GM12878 (cell line): ENCODE data around the gene PLCB4. TPM values are rescaled to one million over a fixed set of nuclear protein-coding genes. Genes with fewer than 3 reads are reported as not detected.
A peak's percentile ranks its signal among the peaks of the same experiment; 100 is the strongest.

Experiments used
- ATAC-seq: fragments of 200-7000 bp; cut with Tn5 transposase; 3 replicates; pipeline ENCODE4 v1.9.1; 2020; ENCODE audit warnings: mild to moderate bottlenecking, moderate library complexity
- BruUV-seq: library from RNA; stranded (reverse); fragments of 400-500 nt; replicated peaks from 2 replicates; lab custom pipeline; 2021; lab: Mats Ljungman, UMichigan
- CTCF ChIA-PET: fragments of 300-600 bp; sonication (Branson Sonifier 250); formaldehyde crosslinking; extraction: SDS; loops from one replicate; lab custom pipeline; 2021; ENCODE audit warnings: inconsistent platforms; lab: Yijun Ruan, JAX
- POLR2A ChIA-PET: fragments of 350-600 bp; formaldehyde crosslinking; extraction: SDS; loops from one replicate; lab custom pipeline; 2021; ENCODE audit warnings: inconsistent platforms; lab: Charles Lee
- RAD21 ChIA-PET: fragments of 300-600 bp; sonication (Branson Sonifier 250); formaldehyde crosslinking; loops from one replicate; lab custom pipeline; 2023; ENCODE audit warnings: antibody characterized with exemption; ENCODE audit not compliant: unreplicated experiment; lab: Charles Lee
- SMC1A ChIA-PET: fragments of 300-600 bp; sonication (Branson Sonifier 250); formaldehyde crosslinking; loops from one replicate; lab custom pipeline; 2023; ENCODE audit not compliant: unreplicated experiment, uncharacterized antibody; lab: Charles Lee
- DNase-seq: peaks from one replicate; pipeline ENCODE4 v3.0.0-alpha.2; 2011; ENCODE audit warnings: low read depth, low spot score
- FAIRE-seq: peaks from 3 replicates; lab custom pipeline; 2011; peaks lifted over from hg19 to GRCh38; lab: Jason Lieb, UNC
- H2AFZ ChIP-seq: 2 replicates; pipeline ENCODE4 v1.6.0; 2011; ENCODE audit warnings: low read depth, low read length, control low read depth; ENCODE audit not compliant: control insufficient read depth
- H3K27ac ChIP-seq: 2 replicates; pipeline ENCODE4 v1.5.1; 2011; ENCODE audit warnings: control low read depth; ENCODE audit not compliant: control insufficient read depth, insufficient read depth
- H3K27me3 ChIP-seq, 2 experiments: replicated peaks in 1 of 2; 2 replicates each; pipeline versions ENCODE4 v1.6.0 to v1.6.1; 2011; ENCODE audit warnings: low read length in 1 of 2; ENCODE audit not compliant: control insufficient read depth in 2 of 2, insufficient read depth in 2 of 2
- H3K36me3 ChIP-seq, 2 experiments: 2 replicates each; pipeline ENCODE4 v1.5.1; 2011; ENCODE audit warnings: low read length in 1 of 2; ENCODE audit not compliant: control insufficient read depth in 2 of 2, insufficient read depth in 2 of 2
- H3K4me1 ChIP-seq: 2 replicates; pipeline ENCODE4 v1.6.1; 2011; ENCODE audit warnings: mild to moderate bottlenecking, low read length, moderate library complexity, mixed read lengths; ENCODE audit not compliant: control insufficient read depth, insufficient read depth
- H3K4me2 ChIP-seq: 2 replicates; pipeline ENCODE4 v1.6.0; 2011; ENCODE audit warnings: control low read depth; ENCODE audit not compliant: control insufficient read depth, insufficient read depth
- H3K4me3 ChIP-seq: fragments of 200-600 bp; sonication (generic); 2 replicates; pipeline ENCODE4 v1.5.1; 2016
- H3K79me2 ChIP-seq: 2 replicates; pipeline ENCODE4 v1.6.0; 2011; ENCODE audit warnings: low read length; ENCODE audit not compliant: control insufficient read depth, insufficient read depth
- H3K9ac ChIP-seq: 2 replicates; pipeline ENCODE4 v1.8.0; 2011; ENCODE audit warnings: low read length, control low read depth, mixed read lengths; ENCODE audit not compliant: control insufficient read depth, insufficient read depth
- H3K9me3 ChIP-seq: replicated peaks from 3 replicates; pipeline ENCODE4 v1.5.1; 2011; ENCODE audit warnings: mild to moderate bottlenecking, low read length; ENCODE audit not compliant: control insufficient read depth, insufficient read depth
- H4K20me1 ChIP-seq: 2 replicates; pipeline ENCODE4 v1.6.0; 2011; ENCODE audit not compliant: control insufficient read depth, insufficient read depth
- BCL11A ChIP-seq: IDR thresholded peaks from 2 replicates; pipeline ENCODE4 v1.6.1; 2011; ENCODE audit warnings: low read depth, low read length
- CEBPZ ChIP-seq: fragments of 150-350 bp; IDR thresholded peaks from 2 replicates; pipeline ENCODE4 v1.6.1; 2016; ENCODE audit warnings: low read depth, low read length
- DPF2 ChIP-seq: fragments of 450-650 bp; IDR thresholded peaks from 2 replicates; pipeline ENCODE4 v1.6.1; 2017; ENCODE audit warnings: mild to moderate bottlenecking
- ETV6 ChIP-seq, 2 experiments: fragments of 450-650 bp in 1 of 2; IDR thresholded peaks in 1 of 2; conservative IDR thresholded peaks in 1 of 2; 2 replicates each; pipeline ENCODE4 v1.6.1; 2014; ENCODE audit warnings: antibody characterized with exemption in 1 of 2, borderline replicate concordance in 1 of 2, low read depth in 1 of 2, mild to moderate bottlenecking in 1 of 2, moderate library complexity in 1 of 2
- KAT2A ChIP-seq: conservative IDR thresholded peaks from 2 replicates; pipeline ENCODE4 v1.6.1; 2011; ENCODE audit warnings: low read depth, low read length; ENCODE audit not compliant: control insufficient read depth
- RAD21 ChIP-seq: IDR thresholded peaks from 2 replicates; pipeline ENCODE4 v1.6.1; 2011; ENCODE audit warnings: mild to moderate bottlenecking, low read depth, low read length, moderate library complexity; ENCODE audit not compliant: insufficient read depth
- RBBP5 ChIP-seq: fragments of 200-600 bp; sonication (generic); conservative IDR thresholded peaks from 2 replicates; pipeline ENCODE4 v1.6.1; 2016
- RUNX3 ChIP-seq: IDR thresholded peaks from 2 replicates; pipeline ENCODE4 v1.6.1; 2012; ENCODE audit warnings: low read length, inconsistent platforms
- TCF3 ChIP-seq: IDR thresholded peaks from 2 replicates; pipeline ENCODE4 v1.6.1; 2012; ENCODE audit warnings: low read depth, mild to moderate bottlenecking, low read length, borderline replicate concordance; ENCODE audit not compliant: insufficient read depth
- TCF7 ChIP-seq: IDR thresholded peaks from 2 replicates; pipeline ENCODE4 v1.6.1; 2014; ENCODE audit warnings: antibody characterized with exemption, borderline replicate concordance
- YBX1 ChIP-seq: fragments of 450-650 bp; IDR thresholded peaks from 2 replicates; pipeline ENCODE4 v1.6.1; 2016; ENCODE audit warnings: antibody characterized with exemption
- ZNF384 ChIP-seq: IDR thresholded peaks from 2 replicates; pipeline ENCODE4 v1.6.1; 2012; ENCODE audit warnings: low read depth, mild to moderate bottlenecking, low read length, improper control_type of control experiment, borderline replicate concordance
- WGBS: methylation state at CpG from one replicate; pipeline ENCODE4 v1.1.6; 2016; ENCODE audit warnings: low lambda C conversion rate; ENCODE audit not compliant: insufficient replicate concordance, insufficient coverage; ENCODE audit errors: missing lambda C conversion rate; 5-methylcytosine and 5-hydroxymethylcytosine counted together
- in situ Hi-C: fragments of 300-500 bp; cut with MboI; formaldehyde crosslinking; loops from 9 replicates; pipeline ENCODE4 v1.14.3; 2018; ENCODE audit warnings: mixed read lengths
- intact Hi-C: fragments of 100-400 bp; cut with micrococcal nuclease; formaldehyde crosslinking; loops from one replicate; pipeline ENCODE4 v1.14.2; 2022; ENCODE audit not compliant: unreplicated experiment
- polyA plus RNA-seq, 11 experiments: library from polyadenylated mRNA; depleted of rRNA in 4 of 11; unstranded in 6 of 11; stranded (reverse) in 5 of 11; fragments of >200 nt; fragmentation: Nextera tagmentation in 4 of 11; fragmentation: Illumina TruSeq in 1 of 11; extraction: Ambion mirVana in 4 of 11; extraction: Trizol in 1 of 11; gene quantifications; 1 replicate in 1 of 11; 2 replicates in 10 of 11; pipeline versions ENCODE4 v1.2.1 to v1.2.3, GENCODE V29; 2011 to 2016; ENCODE audit warnings: inconsistent platforms in 2 of 11, missing spikeins in 2 of 11, low read depth in 1 of 11
- total RNA-seq, 4 experiments: library from RNA; depleted of rRNA in 3 of 4; stranded (reverse); fragments of >200 nt in 3 of 4; fragmentation: Illumina TruSeq in 1 of 4; extraction: Trizol in 1 of 4; gene quantifications; 2 replicates each; pipeline versions ENCODE4 v1.2.1 to v1.2.3, GENCODE V29; 2013 to 2021
- TF ChIP-seq, protein P1 (sequence below): fragments of 450-650 bp; IDR thresholded peaks from 2 replicates; pipeline ENCODE4 v1.6.1; 2016; ENCODE audit warnings: mild to moderate bottlenecking
- TF ChIP-seq, protein P2 (sequence below): fragments of 450-650 bp; IDR thresholded peaks from 2 replicates; pipeline ENCODE4 v1.6.1; 2017; ENCODE audit warnings: mild to moderate bottlenecking, moderate library complexity

The PLCB4 gene
- total and polyA plus RNA-seq, 10 of the 15 experiments (the other 5 are each of a cell fraction or from before 2014, with no cell fraction given): not detected

DNA sequence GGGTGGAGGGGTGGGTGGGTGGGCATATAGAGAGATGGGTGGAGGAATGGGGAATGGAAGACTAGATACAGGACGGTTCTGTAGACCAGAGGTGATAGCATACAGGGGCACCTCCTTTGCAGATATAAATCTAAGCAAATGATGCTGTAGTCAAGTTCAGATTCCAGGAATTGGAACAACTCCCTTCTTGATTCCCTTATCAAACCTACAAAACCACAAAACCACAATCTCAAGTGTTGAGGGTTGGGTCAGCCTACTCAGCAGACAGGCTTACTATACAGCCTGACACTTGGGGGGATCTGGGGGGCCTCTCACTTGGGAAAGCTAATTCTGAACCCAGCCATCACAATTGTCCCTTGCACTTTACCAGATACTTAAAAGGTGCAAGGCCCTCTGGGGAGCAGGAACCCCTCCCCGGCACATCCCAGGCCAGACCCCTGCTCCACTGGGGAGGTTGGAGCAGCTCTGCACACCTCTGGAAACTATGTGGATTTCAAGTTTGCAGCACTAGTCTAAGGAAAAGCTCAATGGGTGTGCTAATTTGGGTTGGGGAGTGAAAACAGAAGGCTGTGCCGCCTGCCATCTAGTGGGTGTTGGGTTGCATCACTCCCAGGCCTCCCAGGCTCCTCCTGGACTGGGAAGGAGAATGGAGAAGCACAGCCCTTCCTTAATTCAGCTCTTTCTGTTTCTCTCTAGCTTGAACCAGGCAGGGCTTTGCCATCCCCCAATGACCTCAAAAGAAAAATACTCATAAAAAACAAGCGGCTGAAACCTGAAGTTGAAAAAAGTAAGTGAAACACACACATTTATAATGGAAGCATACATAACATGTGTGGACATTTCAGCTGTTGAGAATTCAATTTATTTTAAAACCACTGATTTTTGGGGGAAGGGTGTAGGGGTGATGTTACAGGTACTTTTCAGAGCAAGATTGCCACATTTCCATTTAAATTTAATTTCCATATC lies 324.3 kb downstream of the PLCB4 start:
- BruUV-seq: no TSS peak
- no peak for DNase-seq
- in situ Hi-C loops: no loop called here
- no peak overlapping the region for H3K4me2 ChIP-seq
- peak; percentile 80 for ATAC-seq
- no peaks in the 10 kb centered on the region for H3K36me3 ChIP-seq
- H3K27ac ChIP-seq: no peak overlapping the region
- H3K9ac ChIP-seq: no peak overlapping the region
- H3K4me1 ChIP-seq: peaks cover 8% of the 10 kb centered on the region
- intact Hi-C loops: loop anchor here (2.0 kb wide), 2 partner anchors 540 to 602 kb away; no protein-coding TSS in a partner anchor
- RAD21 ChIA-PET: interaction anchor here (1.0 kb wide), 1 partner anchor 540 kb away, joined by 5 read pairs; no protein-coding TSS in a partner anchor
- POLR2A ChIA-PET: no interaction called here
- H3K4me3 ChIP-seq: no peak overlapping the region
- H2AFZ ChIP-seq: no peak overlapping the region
- 0% methylated on average over 4 of the region's 4 CpGs for WGBS
- no peaks in the 10 kb centered on the region for H4K20me1 ChIP-seq
- SMC1A ChIA-PET: interaction anchor here (0.6 to 1.0 kb wide), 2 partner anchors 15 to 639 kb away, joined by 3 to 4 read pairs; no protein-coding TSS in a partner anchor
- H3K27me3 ChIP-seq: no peaks in the 10 kb centered on the region
- H3K79me2 ChIP-seq: no peaks in the 10 kb centered on the region
- H3K9me3 ChIP-seq: no peaks in the 10 kb centered on the region
- CTCF ChIA-PET: interaction anchor here (0.7 to 1.3 kb wide), 5 partner anchors 12 to 635 kb away, joined by 3 to 5 read pairs (median 3); no protein-coding TSS in a partner anchor
- peak; percentile 72 for FAIRE-seq
- TF ChIP-seq CEBPZ (no peak), BCL11A (no peak), RAD21 (peak; percentile 54), YBX1 (no peak), TCF7 (no peak), TCF3 (no peak), RUNX3 (no peak), DPF2 (no peak), ETV6 (conservative IDR thresholded peaks at IDR 0.05 in 1 of 2, IDR thresholded peaks at IDR 0.05 in 1 of 2; ENCODE audit: borderline replicate concordance in 1 of 2, low read depth in 1 of 2) (no peak), KAT2A (no peak), RBBP5 (no peak), ZNF384 (no peak)
- TF ChIP-seq, protein P1, sequence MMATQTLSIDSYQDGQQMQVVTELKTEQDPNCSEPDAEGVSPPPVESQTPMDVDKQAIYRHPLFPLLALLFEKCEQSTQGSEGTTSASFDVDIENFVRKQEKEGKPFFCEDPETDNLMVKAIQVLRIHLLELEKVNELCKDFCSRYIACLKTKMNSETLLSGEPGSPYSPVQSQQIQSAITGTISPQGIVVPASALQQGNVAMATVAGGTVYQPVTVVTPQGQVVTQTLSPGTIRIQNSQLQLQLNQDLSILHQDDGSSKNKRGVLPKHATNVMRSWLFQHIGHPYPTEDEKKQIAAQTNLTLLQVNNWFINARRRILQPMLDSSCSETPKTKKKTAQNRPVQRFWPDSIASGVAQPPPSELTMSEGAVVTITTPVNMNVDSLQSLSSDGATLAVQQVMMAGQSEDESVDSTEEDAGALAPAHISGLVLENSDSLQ: no peak
- TF ChIP-seq, protein P2, sequence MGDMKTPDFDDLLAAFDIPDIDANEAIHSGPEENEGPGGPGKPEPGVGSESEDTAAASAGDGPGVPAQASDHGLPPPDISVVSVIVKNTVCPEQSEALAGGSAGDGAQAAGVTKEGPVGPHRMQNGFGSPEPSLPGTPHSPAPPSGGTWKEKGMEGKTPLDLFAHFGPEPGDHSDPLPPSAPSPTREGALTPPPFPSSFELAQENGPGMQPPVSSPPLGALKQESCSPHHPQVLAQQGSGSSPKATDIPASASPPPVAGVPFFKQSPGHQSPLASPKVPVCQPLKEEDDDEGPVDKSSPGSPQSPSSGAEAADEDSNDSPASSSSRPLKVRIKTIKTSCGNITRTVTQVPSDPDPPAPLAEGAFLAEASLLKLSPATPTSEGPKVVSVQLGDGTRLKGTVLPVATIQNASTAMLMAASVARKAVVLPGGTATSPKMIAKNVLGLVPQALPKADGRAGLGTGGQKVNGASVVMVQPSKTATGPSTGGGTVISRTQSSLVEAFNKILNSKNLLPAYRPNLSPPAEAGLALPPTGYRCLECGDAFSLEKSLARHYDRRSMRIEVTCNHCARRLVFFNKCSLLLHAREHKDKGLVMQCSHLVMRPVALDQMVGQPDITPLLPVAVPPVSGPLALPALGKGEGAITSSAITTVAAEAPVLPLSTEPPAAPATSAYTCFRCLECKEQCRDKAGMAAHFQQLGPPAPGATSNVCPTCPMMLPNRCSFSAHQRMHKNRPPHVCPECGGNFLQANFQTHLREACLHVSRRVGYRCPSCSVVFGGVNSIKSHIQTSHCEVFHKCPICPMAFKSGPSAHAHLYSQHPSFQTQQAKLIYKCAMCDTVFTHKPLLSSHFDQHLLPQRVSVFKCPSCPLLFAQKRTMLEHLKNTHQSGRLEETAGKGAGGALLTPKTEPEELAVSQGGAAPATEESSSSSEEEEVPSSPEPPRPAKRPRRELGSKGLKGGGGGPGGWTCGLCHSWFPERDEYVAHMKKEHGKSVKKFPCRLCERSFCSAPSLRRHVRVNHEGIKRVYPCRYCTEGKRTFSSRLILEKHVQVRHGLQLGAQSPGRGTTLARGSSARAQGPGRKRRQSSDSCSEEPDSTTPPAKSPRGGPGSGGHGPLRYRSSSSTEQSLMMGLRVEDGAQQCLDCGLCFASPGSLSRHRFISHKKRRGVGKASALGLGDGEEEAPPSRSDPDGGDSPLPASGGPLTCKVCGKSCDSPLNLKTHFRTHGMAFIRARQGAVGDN: no peak
